GM18505 (cell line): Measurements from ENCODE around the gene TNIP1.

Experiments
- ATAC-seq: cut with Tn5 transposase; IDR thresholded peaks from one replicate; pipeline ENCODE4 v1.9.1; 2021; ENCODE audit not compliant: unreplicated experiment
- POLR2A ChIP-seq: IDR thresholded peaks from 4 replicates; pipeline ENCODE4 v1.6.1; 2011; ENCODE audit warnings: borderline replicate concordance; ENCODE audit not compliant: insufficient read depth, insufficient read length; ENCODE audit errors: extremely low read depth

TNIP1 gene

DNA sequence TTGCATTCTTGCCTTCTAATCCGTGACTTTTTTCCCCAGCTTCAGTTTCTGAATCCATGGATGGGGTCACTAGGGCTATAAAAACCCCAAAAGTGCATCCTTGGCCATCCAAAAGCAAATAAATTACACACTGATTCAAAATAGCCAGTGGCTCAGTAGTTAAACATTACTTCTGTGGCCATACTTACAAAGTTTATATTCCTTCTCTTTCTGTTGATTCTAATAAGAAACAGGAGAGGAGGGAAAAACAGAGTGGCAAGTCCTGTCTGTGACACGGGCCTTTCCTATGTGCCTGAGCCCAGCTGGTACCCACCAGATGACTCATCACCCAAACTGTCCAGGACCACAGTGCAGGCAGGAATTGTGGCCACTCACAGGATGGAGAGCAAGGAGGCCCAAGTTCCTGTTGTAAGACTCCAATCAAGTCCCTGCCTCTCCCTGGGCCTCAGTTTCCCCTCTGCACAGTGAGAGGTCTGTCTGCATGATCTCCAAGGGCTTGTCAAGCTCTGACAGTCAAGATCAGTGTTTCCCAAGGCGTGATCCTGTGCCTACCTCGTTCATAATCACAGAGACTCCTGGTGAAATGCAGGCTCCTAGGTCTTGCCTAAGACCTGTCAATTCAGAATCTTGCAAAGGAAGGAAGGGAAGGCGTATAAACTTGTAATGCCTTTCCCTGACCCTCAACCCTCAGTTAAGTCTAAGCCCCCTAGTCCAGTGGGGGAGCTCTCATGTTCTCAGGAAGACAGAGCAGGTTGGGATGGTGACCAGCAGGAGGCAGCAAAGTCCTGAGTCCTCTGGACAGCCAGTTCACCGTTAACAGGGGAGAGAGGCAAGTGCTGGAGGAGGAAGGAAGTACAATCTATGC is 29.5 kb downstream of the TNIP1 start:
- ATAC-seq, result peak; percentile 71
- TF ChIP-seq POLR2A, result no peak

DNA sequence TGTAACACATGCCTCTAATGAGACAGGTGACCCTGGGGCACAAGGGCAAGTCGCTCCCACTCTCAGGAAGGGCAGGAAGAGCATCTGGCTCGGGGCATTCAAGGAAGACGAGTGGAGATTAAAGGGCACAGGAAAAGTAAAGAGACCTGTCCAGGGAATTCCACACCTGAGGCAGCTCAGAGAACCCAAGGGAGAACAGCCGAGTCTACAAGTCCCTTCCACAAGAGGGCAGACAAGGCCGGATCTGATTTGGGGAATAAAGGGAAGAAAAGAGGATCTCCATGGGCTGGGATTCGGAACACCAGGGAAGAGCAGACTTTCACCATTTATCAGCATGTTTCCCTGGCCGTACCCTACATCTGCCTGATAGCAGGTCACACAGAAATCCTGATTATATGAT is 32.3 kb downstream of the TNIP1 start:
- no peak for ATAC-seq
- peak; percentile 4 for TF ChIP-seq POLR2A

DNA sequence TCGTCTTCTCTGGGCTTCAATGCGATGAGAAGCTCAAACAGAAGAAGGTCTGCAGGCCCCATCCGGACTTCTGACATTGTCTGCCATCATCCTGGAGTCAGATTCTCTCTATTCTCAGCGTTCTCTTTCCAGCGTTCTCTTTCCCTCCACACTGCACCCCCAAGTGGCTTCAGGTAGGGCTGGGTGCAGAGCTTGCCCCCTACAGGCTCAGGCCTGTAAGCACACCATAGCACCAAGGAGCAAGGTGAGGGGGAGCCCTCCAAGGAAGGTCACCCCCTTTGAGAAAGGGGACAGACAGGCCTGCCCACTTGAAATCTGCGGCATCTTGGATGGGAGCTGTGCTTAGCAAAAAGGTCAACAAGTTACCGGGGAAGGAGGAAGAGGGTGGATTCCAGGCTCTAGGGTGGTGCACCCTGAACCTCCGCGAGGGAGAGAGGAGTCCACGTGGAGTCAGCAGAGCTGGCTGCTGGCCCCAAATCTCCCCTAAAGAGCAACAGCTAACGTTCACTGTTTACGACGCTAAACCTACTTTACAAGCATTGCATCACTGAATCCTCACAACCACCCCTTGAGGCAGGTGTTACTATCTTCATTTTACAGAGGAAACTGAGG is 32.9 kb downstream of the TNIP1 start:
- no peak for TF ChIP-seq POLR2A
- ATAC-seq, result peak; percentile 53

DNA sequence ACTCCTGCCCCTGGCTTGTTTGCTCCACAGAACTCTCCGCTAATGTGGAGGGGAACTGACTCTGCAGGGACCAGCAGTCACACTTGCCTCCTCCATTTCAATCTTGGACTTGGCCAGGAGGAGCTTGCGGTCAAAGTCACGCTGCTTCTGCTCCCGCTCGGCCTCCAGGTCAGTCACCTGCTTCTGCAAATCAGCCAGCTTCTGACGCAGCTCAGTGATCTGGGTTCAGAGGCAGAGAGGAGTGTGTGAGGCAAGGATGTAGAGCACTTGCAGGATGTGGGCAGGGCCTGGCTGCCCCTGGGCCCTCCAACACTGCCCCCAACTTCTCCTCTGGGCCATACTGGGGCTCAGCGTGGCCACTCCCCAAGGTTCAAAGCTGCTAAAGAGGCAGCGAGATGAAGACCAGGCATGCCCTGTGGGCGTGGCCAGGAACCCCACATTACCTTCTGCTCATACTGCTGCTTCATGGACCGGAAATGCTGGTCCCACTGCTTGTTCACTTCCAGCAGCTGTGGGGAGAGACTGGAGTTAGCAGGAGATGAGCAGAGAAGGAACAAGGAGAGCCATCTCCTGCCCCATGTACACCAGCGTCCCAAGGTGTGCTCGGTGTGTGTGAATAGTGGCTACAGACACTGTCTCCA is 38.3 kb downstream of the TNIP1 start:
- ATAC-seq, result no peak
- no peak for TF ChIP-seq POLR2A

DNA sequence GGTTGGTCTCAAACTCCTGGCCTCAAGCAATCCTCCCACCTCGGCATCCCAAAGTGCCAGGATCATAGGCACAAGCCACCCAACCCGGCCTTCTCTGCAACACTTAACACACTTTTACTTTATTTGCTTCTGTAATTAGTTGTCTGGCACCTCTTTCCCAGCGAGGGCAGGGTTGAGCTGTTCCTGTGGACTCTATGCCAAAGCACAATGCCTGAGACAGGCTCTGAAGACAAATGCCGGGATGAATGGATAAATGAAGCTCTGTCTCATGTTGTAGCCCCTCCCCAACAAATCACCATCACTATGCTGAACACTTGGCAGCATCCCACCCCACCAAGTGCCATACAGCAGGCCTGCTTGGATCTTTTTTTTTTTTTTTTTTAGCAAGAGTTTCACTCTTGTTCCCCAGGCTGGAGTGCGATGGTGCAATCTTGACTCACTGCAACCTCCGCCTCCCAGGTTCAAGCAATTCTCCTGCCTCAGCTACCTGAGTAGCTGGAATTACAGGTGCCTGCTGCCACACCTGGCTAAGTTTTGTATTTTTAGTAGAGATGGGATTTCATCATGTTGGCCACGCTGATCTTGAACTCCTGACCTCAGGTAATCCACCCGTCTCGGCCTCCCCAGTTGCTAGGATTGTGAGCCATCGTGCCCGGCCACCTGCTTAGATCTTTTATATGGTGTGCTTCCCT is 39.1 kb downstream of the TNIP1 start:
- no peak for ATAC-seq
- no peak for TF ChIP-seq POLR2A

DNA sequence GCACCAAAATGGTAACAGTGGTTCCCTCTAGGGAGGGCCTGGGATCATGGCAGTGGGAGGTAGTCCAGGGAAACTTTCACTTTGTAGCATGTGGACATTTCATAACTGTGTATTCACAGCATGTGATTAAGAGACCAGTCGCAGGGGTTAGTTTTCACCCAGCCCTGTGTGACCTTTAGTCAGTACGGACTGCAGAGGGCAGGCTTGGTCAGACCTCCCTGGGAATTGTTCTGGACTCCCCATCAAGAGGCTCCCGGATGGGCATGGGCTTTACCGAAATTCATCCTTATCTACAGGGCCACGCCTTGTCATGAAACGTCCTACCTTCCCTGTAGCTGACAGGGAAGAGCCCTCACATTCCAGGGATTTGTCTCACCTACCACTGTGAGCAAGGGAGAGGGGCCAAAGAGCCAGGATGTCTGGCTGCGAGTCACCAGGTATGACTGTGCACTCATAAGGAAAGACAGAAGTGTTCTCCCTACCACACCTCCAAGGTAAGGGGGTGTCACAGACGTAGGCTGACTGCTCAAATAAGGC is 40.6 kb downstream of the TNIP1 start:
- no peak for TF ChIP-seq POLR2A
- ATAC-seq, result no peak

DNA sequence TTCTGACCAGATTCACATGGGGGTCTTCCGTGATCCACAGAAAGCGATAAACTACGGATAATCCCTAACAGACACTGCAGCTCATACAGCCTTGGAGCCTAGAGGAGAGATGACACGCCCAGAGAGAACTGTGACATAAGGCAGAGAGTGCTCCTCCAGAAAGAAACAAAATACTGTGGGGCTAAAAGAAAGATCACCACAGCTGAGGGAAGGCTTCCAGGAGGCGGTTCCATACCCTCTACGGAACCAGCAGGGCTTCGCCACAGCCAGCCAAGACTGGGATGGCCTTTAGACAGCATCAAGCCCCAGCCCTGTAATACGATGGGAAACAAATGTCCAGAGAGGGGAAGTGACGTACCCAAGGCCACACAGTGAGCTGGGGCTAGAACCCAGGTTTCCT is 41.2 kb downstream of the TNIP1 start:
- ATAC-seq, result no peak

DNA sequence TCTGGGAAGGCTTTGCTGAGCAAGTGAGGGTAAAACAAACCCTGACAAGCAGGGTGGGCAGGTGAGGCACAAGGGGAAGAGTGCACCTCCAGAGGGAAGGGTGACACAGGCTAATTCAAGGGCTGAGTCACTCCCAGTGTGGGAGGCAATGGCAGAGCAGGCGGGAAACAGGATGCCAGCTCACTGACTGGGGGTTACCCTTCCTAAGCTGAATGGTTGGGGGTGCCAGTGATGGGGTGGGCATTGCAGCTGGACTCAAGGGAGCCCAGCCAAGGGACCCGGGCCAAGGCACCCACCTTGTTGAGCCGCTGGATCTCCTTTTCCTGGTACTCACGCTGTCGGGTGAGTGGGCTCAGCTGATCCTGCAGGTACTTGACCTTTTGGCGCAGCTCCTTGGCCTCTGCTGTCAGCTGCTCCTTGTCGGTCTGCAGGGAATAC is 42.0 kb downstream of the TNIP1 start:
- no peak for ATAC-seq
- no peak for TF ChIP-seq POLR2A

More for the DNA sequence above, 41.2 kb downstream of the TNIP1 start:
- TF ChIP-seq POLR2A, result no peak

DNA sequence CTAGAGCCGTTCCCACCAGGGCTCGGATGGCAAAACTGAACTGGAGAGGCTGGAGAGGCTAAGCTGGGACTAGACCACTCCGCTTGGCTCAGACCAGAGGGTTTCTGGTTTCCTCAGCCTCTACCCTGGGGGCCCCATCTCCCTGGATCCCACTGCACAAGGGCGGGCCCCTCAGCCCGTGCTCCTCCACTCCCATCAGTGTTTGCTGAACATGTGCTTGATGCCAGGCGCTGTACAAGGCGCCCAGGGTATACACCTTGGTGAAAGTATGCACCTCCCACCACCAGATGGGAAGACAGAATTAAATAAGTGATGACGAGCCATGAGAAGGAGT is 42.5 kb downstream of the TNIP1 start:
- ATAC-seq, result no peak
- no peak for TF ChIP-seq POLR2A

DNA sequence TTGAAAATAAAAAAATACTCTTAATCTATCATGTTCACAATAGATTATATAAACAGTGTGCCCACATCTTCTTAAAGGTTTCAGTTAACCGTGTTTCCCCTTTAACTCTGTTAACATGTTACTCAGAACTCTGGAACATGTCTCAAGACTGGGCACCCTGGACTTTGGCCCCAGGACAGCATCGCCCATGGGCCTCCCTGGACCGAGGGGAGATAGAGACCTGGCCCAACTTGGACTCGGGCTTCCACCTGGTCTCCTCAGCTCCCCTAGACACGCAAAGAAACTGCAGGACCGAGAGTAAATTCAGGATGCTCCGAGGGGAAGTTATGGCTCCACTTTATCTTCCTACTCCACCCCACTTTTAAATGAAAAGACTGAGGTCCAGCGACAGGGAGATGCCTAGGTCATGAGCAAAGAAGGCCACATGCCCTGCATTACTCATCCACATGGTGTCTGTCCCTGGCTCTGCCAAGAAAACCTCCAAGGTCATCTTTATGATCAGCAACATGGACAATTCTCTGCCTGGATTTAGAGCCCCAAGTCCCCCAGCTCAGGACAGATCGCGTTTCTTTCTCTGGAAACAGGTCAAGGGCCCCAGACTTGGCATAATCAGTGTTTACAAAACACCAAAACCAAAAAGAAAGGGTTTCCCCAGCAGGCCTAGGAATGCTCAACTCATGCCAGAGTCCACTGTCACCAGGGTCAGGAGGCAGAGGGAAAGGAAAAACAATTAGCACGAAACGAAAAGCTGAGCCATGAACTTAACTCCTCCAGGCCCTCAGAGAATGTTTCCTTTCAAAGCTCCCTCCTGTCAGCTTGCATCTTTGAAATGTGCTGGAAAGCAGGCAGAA is 43.0 kb downstream of the TNIP1 start:
- no peak for ATAC-seq
- no peak for TF ChIP-seq POLR2A

DNA sequence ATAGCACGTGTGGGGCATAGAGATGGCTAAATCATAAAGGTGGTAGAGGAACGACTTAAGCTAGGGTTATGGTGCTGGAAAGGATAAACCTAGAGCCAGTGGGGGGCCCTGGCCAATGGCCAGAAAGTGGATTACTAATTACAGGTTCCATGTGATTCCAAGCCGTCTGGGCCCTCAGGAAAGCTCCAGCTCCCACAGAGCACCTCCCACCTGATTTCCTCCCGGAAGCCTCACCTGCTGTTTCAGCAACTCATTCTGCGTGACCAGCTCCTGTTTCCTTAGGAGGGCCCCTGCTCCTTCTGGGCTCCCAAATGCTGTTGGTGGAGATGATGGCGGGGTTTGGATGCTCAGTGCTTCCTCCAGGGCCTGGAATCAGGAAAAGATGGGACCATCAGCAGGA is 44.3 kb downstream of the TNIP1 start:
- ATAC-seq, result no peak
- no peak for TF ChIP-seq POLR2A
